ENCODE data around the gene ZNF746. TPM values are rescaled to one million over a fixed set of nuclear protein-coding genes. Genes with fewer than 3 reads are reported as not detected.

ZNF746 gene
- total and polyA plus RNA-seq, 9 of the 15 experiments (the other 6 are each of a cell fraction or from before 2014, with no cell fraction given): 1.7 to 31.6 (median 13.3) TPM

- no peak for TF ChIP-seq ZNF280A (IDR thresholded peaks at IDR 0.05; ENCODE audit: low read depth, partially characterized antibody)
- TF ChIP-seq, protein P1, sequence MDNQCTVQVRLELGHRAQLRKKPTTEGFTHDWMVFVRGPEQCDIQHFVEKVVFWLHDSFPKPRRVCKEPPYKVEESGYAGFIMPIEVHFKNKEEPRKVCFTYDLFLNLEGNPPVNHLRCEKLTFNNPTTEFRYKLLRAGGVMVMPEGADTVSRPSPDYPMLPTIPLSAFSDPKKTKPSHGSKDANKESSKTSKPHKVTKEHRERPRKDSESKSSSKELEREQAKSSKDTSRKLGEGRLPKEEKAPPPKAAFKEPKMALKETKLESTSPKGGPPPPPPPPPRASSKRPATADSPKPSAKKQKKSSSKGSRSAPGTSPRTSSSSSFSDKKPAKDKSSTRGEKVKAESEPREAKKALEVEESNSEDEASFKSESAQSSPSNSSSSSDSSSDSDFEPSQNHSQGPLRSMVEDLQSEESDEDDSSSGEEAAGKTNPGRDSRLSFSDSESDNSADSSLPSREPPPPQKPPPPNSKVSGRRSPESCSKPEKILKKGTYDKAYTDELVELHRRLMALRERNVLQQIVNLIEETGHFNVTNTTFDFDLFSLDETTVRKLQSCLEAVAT (IDR thresholded peaks at IDR 0.05): no peak
- TF ChIP-seq ZNF507 (tag; conservative IDR thresholded peaks at IDR 0.05): no peak
- no peak for TF ChIP-seq COPS2 (conservative IDR thresholded peaks at IDR 0.05)
- no peak for TF ChIP-seq ZKSCAN8 (CRISPR knock-in tag; IDR thresholded peaks at IDR 0.05)
- TF ChIP-seq PPARD (CRISPR knock-in tag; IDR thresholded peaks at IDR 0.05): no peak
- TF ChIP-seq MBD1 (CRISPR knock-in tag; IDR thresholded peaks at IDR 0.05): no peak
- TF ChIP-seq NFIC (IDR thresholded peaks at IDR 0.05): no peak
- no peak for TF ChIP-seq CREBBP (IDR thresholded peaks at IDR 0.05; ENCODE audit: low read depth, low read length)
- TF ChIP-seq, protein P2, sequence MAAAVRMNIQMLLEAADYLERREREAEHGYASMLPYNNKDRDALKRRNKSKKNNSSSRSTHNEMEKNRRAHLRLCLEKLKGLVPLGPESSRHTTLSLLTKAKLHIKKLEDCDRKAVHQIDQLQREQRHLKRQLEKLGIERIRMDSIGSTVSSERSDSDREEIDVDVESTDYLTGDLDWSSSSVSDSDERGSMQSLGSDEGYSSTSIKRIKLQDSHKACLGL (CRISPR knock-in tag; IDR thresholded peaks at IDR 0.05; ENCODE audit: borderline replicate concordance, poor library complexity, severe bottlenecking): no peak
- no peak for TF ChIP-seq GABPB2 (CRISPR knock-in tag; conservative IDR thresholded peaks at IDR 0.05)
- no peak for TF ChIP-seq ETS2 (tag; IDR thresholded peaks at IDR 0.05; ENCODE audit: borderline replicate concordance, poor library complexity, severe bottlenecking)
- TF ChIP-seq, protein P3, sequence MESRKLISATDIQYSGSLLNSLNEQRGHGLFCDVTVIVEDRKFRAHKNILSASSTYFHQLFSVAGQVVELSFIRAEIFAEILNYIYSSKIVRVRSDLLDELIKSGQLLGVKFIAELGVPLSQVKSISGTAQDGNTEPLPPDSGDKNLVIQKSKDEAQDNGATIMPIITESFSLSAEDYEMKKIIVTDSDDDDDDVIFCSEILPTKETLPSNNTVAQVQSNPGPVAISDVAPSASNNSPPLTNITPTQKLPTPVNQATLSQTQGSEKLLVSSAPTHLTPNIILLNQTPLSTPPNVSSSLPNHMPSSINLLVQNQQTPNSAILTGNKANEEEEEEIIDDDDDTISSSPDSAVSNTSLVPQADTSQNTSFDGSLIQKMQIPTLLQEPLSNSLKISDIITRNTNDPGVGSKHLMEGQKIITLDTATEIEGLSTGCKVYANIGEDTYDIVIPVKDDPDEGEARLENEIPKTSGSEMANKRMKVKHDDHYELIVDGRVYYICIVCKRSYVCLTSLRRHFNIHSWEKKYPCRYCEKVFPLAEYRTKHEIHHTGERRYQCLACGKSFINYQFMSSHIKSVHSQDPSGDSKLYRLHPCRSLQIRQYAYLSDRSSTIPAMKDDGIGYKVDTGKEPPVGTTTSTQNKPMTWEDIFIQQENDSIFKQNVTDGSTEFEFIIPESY (CRISPR knock-in tag; IDR thresholded peaks at IDR 0.05): no peak
- no peak for TF ChIP-seq BHLHE40 (IDR thresholded peaks at IDR 0.05; ENCODE audit: low read length)
- TF ChIP-seq KDM1A (IDR thresholded peaks at IDR 0.05): peak; percentile 28 to 54; a peak in 2 of 4 replicates
Measured at GRCh38 chr7:149494738-149495368, 2.8 kb downstream of the ZNF746 start (continued).

Measured in K562 (cell line).